Measurements from ENCODE around the gene ARFGEF2.
"Not testable (repeated sequence)": the region's sequence is repeated elsewhere in the genome, so short reads cannot be mapped to it uniquely, and the experiment has no call there.

The ARFGEF2 gene

DNA sequence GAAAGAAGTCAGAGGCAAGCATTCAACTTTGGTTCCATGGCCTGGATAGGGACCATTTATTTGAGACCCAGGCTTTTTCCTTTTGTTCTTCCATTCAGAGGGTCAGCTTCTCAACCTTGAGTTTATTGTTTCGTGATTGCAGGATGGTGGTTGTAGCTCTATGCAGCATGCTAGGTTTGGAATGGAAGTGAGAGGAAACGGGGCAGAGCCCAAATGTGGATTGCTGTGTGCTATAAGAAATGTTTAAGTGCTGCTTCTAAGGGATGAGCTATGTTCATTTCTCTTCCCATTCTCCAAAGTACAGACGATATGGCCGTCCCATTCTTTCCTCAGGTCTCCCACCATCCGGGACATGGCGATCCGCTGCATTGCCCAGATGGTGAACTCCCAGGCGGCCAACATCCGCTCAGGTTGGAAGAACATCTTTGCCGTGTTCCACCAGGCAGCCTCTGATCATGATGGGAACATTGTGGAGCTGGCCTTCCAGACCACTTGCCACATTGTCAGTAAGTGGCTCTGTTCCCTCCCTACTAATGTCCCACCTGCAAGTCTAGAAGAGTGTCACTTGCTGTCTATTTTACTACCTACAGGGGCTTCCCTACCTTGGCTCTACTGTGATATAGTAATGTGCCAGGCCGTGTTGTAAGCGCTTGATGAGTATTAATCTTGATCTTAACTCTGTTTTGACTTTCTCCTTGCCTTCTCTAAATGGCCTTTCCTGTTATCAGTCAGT is 88.6 kb downstream of the ARFGEF2 start:
- DNase-seq = no peak

DNA sequence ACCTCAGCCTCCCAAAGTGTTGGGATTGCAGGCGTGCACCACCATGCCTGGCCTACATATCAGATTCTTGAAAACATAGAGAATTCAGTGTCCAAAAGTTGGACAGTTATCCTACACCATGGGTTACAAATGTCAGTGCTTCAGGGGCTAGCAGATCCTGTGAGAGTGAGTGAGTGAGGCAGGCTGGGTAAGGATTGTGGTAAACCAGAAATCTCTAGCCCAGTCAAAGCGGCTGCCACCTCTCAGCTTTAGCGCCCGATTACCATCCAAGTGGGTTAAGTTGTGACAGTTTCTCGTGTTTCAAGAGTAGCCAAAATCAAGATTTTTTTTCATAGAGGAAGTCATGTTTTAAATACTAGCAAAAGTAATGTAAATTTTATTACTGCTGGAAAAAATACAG is 102.7 kb downstream of the ARFGEF2 start:
- DNase-seq = no peak

DNA sequence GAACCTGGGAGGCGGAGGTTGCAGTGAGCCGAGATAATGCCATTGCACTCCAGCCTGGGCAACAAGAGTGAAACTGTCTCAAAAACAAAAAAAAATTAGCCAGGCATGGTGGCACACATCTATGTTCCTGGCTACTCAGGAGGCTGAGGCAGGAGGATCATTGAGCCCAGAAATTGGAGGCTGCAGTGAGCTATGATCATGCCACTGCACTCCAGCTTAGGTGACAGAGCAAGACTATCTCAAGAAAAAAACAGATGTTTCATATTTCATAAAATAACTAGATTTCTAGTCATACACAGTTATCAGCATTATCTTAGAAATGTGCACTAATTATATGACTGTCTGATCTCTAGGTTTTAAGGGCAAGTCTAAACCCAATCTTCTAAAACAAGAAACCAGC is 106.7 kb downstream of the ARFGEF2 start:
- DNase-seq = not testable (repeated sequence)

DNA sequence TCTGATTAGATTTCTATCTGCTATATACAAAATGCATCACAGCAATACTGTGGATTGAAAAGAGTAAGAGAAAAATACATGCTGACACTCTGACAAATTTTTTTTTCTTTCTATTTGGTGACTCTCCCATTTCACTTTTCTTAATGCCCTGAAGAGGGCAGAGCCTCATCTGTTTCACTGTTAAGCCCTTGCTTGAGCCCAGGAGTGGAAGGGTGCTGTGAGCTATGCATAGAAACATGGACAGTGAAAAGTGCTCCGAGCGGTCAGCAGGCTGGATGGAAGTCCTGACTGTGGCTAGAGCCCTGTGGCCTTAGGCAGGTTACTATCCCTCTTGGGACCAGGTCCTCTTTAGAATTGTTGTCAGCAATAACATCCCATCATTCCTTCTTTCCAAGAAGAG is 107.2 kb downstream of the ARFGEF2 start:
- no peak for DNase-seq

DNA sequence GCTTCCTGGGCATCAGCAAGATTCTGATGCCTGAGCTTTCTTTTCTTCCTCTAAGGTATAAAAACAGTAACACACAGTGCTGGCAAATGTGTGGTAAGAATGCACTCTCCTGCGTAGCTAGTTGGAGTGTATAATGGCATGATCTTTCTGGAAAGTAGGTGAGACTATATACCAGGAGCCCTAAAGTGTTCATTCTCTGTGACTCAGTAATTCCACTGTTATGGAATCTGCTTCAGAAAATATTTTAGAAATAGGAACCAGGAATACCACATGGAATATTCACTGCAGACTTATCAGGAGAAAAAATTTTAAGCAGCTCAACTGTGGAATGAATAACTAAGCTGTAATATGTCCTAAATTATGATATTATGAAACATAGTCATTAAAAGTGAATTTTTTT is 107.7 kb downstream of the ARFGEF2 start:
- DNase-seq = no peak

DNA sequence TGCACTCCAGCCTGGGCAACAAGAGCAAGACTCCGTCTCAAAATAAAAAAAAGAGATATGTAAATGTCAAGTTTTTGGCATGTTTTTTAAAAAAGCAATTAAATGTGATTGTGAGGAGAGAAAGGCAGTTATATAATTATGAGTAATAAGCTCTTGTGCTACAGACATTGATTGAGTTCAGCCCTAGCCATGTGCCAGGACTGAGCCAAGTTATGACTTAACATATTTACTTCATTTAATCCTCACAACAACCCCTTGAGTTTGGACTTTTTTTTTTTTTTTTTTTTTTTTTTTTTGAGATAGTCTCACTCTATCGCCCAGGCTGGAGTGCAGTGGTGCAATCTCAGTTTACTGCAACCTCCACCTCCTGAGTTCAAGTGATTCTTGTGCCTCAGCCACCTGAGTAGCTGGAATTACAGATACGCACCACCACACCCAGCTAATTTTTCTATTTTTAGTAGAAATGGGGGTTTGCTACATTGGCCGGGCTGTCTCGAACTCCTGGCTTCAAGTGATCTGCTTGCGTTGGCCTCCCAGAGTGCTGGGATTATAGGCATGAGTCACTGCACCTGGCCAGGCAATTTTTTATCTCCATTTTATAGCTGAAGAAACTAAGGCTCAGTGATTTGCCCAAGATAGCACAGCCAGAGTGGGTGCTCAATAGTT is 109.6 kb downstream of the ARFGEF2 start:
- no peak for DNase-seq

DNA sequence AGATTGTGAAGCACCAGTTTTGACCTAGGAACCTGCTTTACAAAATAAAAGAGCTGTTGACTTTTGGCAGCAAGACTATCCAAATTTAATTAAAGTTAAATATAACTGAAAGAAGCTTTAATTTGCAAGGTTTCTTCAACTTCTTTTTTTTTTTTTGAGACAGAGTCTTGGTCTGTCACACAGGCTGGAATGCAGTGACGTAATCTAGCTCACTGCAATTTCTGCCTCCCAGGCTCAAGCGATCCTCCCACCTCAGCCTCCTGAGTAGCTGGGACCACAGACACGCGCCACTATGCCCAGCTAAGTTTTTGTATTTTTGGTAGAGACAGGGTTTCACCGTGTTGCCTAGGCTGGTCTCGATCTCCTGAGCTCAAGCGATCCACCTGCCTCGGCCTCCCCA is 110.9 kb downstream of the ARFGEF2 start:
- no peak for DNase-seq

DNA sequence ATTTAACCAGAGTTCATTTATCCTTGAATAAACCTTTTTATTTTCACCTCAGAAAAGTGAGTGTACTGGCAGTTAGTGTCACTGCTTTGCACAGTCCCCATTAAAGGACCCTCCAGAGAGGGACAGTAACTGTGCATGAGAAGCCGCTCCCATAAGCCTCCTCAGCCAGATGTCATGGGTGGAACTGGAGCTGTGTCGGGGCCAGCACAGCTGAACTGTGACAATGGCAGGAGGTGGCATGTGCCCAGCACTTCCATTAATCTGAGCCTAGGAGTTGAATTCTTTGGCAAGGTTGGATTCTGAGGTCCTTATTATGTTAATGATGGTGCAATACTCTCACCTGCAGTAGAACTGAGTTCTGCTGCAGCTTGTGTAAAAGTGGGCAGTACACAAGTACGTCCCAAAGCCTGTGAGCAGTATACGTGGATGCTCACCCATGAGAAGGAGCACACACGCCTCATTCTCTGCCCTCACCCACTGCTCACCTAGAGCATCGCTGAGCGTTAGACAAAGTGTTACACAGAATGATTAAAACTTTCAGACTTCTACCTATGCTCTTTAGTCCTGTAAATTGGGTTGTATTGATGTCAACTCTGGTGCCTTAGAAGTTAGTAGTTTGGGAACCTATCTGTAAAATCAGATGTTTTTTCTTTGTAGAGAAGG is 112.7 kb downstream of the ARFGEF2 start:
- DNase-seq = no peak

DNA sequence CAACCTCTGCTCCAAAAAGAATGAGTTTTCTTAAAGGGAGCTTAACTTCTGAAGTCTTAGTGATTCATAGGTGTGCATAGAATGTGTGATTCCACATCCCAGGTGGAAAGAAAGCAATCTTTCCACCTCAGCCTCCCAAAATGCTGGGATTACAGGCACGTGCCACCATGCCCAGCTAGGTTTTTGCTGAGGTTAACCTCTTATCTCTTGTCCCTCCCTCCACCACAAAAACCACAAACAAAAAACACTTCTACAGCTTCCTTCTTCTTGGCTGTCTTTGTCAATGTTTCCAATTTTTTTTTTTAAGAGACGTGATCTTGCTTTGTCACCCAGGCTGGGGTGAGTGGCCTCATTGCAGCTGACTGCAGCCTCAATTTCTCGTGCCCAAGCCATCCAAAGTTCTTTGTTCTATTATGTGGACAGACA is 116.5 kb downstream of the ARFGEF2 start:
- no peak for DNase-seq

DNA sequence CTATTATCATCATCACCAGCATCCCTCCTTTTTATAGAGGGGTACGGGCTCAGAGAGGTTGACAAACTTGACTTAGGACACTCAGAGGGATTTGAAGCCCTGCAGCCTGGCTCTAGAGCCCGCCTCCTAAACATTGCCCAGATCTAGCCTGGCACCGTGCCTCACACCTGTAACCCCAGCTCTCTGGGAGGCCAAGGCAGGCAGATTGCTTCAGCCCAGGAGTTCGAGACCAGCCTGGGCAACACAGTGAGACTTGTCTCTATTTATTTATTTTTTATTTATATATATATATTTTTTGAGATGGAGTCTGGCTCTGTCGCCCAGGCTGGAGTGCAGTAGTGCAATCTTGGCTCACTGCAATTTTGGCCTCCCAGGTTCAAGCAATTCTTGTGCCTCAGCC is 118.3 kb downstream of the ARFGEF2 start:
- no peak for DNase-seq

DNA sequence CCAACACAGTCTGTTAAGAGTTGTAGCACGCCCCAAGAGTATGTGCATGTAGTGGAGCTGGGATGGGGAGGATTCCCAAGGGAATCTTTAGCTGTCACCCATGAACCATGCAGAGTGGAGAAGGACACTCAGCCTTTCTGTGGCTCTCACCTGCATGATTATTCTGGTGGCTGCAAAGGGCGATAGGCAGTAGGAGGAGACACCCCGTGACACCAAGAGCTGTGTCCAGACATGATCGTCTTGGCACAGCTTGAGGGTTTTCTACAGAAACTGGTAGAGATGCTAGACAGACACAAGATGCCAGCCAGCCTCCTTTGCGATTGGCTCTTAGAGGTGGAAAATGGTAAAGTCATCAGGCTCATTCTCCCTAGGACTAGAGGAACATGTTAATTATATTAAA is 121.5 kb downstream of the ARFGEF2 start:
- no peak for DNase-seq

DNA sequence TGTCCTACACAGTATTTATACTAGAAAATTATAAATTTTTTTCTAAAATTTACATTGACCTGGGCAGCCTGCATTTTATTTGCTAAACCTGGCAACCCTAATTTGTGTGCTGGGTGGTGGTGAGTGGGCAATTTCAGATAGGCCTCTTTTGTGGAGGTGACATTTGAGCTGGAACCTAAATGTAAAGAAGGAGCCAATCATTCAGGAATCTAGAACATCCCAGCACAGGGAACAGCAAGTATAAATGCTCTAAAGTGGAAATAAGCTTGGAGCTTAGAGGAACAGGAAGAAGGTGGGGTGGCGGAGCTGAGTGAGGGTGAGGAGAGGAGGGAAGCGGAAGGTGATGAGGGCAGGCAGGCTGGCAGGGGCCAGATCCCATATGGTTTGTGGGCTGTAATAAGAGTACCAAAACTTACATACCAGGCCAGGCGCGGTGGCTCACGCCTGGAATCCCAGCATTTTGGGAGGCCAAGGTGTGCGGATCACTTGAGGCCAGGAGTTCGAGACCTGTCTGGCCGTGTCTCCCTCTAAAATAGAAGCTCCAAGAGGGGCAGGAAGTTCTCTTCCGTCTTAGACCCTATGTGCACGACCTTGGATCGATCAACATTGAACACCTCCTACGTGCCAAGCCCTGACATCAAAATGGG is 124.1 kb downstream of the ARFGEF2 start:
- DNase-seq = no peak

DNA sequence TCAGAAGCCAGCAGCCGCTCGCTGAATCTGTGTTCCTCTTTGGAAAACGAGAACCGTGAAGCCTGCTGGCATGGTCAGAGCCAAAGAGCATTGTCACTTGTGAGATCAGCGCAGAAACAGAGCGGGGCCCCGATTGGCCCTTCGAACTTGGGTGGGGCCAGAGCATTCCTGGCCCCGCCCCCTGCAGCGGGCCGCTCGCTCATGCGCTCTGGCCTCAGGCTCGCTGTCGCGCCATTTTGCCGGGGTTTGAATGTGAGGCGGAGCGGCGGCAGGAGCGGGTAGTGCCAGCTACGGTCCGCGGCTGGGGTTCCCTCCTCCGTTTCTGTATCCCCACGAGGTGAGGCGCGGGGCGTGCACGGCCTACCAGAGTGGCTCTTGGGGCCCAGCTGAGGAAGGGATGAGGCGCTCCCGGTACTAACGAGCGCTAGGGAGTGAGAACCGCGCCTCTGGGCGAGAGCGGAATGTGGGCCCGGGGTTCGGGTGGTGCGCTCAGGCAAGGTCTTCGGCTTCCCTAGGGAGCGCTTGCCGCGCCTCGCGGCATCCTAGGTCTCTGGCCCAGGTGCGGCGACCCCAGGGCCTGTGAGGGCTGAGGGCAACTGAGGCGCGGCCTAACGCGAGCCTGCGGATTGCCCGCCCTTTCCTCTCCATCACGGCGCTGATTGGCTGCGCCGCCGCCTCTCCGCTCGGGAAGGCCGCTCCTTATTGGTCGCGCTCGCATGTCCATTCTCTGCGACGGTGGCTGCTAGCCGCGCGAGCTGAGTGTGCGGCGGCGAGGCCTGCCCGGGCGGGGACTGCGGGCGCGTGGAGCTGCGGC is 124.8 kb downstream of the ARFGEF2 start, which contains the start of gene CSE1L:
TSS of gene CSE1L (plus strand) at position 226 of the 814 bp plus-strand sequence. CDS start 12,152 bp downstream, outside the sequence.
- peak; percentile 96 for DNase-seq

DNA sequence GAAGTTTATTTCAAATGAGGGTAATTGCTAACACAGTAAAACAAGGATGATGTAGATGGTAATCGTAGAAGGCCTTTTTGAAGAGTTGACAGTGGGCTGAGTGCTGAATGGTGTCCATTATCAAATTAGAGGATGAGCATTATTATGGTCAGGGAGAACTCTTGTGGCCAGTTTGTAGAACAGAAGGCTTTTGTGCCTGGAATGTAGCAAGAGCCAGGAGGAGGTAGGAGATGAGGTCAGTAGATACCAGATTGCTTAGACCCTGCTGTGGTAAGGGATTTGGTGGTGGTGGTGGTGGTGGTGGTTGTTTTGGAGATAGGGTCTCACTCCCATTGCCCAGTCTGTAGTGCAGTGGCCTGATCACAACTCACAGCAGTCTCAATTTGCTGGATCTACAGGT is 130.8 kb downstream of the ARFGEF2 start:
- DNase-seq = no peak

DNA sequence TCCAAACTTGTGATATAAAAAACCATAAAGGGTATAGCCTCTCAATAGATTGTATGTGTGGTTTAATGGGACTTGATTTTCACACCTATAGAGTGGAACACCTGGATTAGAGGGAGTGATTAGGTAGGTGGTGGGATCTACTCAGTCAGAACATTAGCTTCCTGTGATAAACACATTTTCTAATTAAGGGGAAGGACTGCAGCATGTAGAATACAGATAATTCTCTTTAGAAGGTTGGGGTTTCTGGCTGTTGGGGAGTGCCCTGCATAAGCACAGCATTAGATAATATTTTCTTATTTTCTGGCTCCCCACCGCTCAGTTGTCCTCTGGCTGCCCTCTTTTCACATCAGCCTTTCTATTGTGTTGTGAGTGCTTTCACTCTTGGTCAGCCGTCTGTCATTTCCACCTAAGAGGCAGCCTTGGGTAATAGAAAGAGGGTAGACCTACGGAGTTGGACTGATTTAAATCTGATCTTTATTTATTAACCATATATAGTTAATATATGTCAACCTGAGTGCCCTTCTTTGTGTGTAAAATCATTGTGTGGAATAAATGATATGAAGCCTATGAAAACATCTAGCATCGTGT is 132.6 kb downstream of the ARFGEF2 start:
- DNase-seq = no peak

DNA sequence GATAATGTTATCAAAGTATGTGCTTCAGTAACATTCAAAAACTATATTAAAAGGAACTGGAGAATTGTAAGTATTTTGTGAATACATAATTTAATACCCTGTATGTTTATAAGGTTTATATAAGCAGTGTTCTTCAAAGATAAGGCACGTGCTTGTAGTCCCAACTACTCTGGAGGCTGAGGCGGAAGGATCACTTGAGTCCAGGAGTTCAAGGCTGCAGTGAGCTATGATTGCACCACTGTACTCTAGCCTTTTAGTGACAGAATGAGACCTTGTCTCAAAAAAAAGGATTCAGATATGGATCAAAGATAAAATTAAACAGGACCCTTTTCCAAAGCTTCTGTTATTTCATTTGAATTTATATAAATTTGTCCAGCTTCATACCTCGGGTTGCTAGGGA is 141.8 kb downstream of the ARFGEF2 start:
- DNase-seq = no peak

DNA sequence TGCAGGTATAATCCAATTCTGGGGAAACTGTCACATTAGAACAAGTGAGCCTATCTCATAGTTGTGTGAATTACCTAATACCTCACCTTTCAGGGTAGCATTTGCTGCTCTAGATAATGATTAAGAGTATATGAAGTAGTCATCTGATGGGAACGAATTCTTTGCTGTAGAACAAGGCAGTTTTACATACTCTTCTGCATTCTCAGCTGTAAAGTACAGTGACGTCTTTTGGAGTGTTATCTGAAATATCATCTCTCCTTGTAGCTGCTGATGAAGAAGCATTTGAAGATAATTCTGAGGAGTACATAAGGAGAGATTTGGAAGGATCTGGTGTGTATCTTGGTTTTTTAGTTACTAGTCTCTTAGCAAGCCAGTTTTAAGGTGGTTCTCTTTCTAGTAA is 153.0 kb downstream of the ARFGEF2 start:
- DNase-seq = no peak

DNA sequence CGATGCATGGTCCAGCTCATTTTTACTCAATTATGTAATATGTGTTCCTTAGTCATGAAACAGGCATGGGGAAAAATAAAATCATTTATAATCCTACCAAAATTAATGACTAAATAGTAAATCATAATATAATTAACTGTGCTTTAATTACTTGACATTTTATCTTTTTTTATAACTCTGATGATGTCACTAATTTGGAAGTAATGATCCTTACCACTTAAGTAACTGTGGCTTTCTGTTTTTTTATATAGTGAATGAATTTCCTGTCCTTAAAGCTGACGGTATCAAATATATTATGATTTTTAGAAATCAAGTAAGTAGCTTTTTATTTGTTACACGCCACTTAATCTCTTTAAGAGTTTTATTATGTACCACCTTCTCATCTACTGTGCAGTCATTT is 156.8 kb downstream of the ARFGEF2 start:
- no peak for DNase-seq

DNA sequence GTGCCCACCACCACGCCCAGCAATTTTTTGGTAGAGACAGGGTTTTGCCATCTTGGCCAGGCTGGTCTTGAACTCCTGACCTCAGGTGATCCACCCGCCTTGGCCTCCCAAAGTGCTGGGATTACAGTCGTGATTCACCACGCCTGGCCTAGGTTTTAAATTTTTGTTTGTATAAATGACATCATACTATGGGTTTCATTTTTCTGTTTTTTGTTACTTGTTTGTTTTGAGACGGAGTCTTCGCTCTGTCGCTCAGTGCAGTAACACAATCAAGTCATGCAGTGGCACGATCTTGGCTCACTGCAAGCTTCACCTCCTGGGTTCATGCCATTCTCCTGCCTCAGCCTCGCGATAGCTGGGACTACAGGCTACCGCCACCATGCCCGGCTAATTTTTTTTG is 160.8 kb downstream of the ARFGEF2 start:
- DNase-seq = not testable (repeated sequence)

All from NCI-H146 (cell line).